K562 (cell line): Measurements from ENCODE around the gene MACROD2.

Experiments
- BHLHE40 ChIP-seq: IDR thresholded peaks from 2 replicates; pipeline ENCODE4 v1.6.1; 2011; ENCODE audit warnings: low read length, improper control_type of control experiment
- SNAPC5 ChIP-seq: fragments of 250-450 bp; sonication (Bioruptor Pico); IDR thresholded peaks from 2 replicates; pipeline ENCODE4 v1.8.0; 2021; ENCODE audit warnings: moderate library complexity, mild to moderate bottlenecking, inconsistent platforms
- ZBTB49 ChIP-seq: sonication (generic); formaldehyde crosslinking; IDR thresholded peaks from 2 replicates; pipeline ENCODE4 v1.8.0; 2022; ENCODE audit warnings: missing genetic modification reagents, mild to moderate bottlenecking, borderline replicate concordance

GRCh38 chr20:14773486-14773885 lies 778.2 kb downstream of the MACROD2 start:
- no peak for TF ChIP-seq SNAPC5
- TF ChIP-seq BHLHE40 = no peak
- no peak for TF ChIP-seq ZBTB49
